Neural cell (in vitro differentiated cells): ENCODE results near the gene RNF157. TPM values are rescaled to one million over a fixed set of nuclear protein-coding genes. Genes with fewer than 3 reads are reported as not detected.

Experiments used
- H2AFZ ChIP-seq: fragments of 200-600, 300-800 bp; sonication (generic), shearing (Covaris generic); 2 replicates; pipeline ENCODE4 v1.6.0; 2014; ENCODE audit warnings: low read depth, mild to moderate bottlenecking, antibody characterized with exemption, low read length, moderate library complexity
- H3F3A ChIP-seq: fragments of 200-600 bp; shearing (Covaris generic); 2 replicates; pipeline ENCODE4 v1.6.1; 2016; ENCODE audit warnings: mild to moderate bottlenecking, moderate library complexity, mixed read lengths, antibody characterized with exemption, low read length; ENCODE audit not compliant: insufficient read depth, poor library complexity, severe bottlenecking
- H3K27ac ChIP-seq: fragments of 200-600, 300-800 bp; sonication (generic), shearing (Covaris generic); 2 replicates; pipeline ENCODE4 v1.5.1; 2014; ENCODE audit warnings: mild to moderate bottlenecking, low read length, moderate library complexity
- H3K27me3 ChIP-seq: fragments of 300-800, 200-600 bp; sonication (generic), shearing (Covaris generic); 2 replicates; pipeline ENCODE4 v1.6.0; 2014; ENCODE audit warnings: mild to moderate bottlenecking, low read depth, low read length, moderate library complexity; ENCODE audit not compliant: insufficient read depth
- H3K36me3 ChIP-seq: fragments of 300-800, 200-600 bp; sonication (generic), shearing (Covaris generic); 2 replicates; pipeline ENCODE4 v1.5.1; 2014; ENCODE audit warnings: mild to moderate bottlenecking, antibody characterized with exemption, low read length, moderate library complexity; ENCODE audit not compliant: insufficient read depth
- H3K4me2 ChIP-seq: fragments of 300-800, 200-600 bp; sonication (generic), shearing (Covaris generic); 2 replicates; pipeline ENCODE4 v1.6.0; 2014; ENCODE audit warnings: mild to moderate bottlenecking, low read length
- H3K4me3 ChIP-seq: fragments of 300-800, 200-600 bp; sonication (generic), shearing (Covaris generic); 2 replicates; pipeline ENCODE4 v1.5.1; 2014; ENCODE audit warnings: mild to moderate bottlenecking, low read length, moderate library complexity
- H3K79me2 ChIP-seq: fragments of 200-600 bp; shearing (Covaris generic); replicated peaks from 2 replicates; pipeline ENCODE4 v1.6.0; 2014; ENCODE audit warnings: mild to moderate bottlenecking, low read length, moderate library complexity; ENCODE audit not compliant: insufficient read depth
- H3K9ac ChIP-seq: fragments of 300-800, 200-600 bp; sonication (generic), shearing (Covaris generic); 2 replicates; pipeline ENCODE4 v1.6.1; 2016; ENCODE audit warnings: mild to moderate bottlenecking, low read length, mixed read lengths
- H3K9me2 ChIP-seq: fragments of 200-600 bp; shearing (Covaris generic); 2 replicates; pipeline ENCODE4 v1.6.1; 2016; ENCODE audit warnings: mild to moderate bottlenecking, low read length, mixed read lengths; ENCODE audit not compliant: insufficient read depth
- H3K9me3 ChIP-seq: fragments of 200-600, 300-800 bp; sonication (generic), shearing (Covaris generic); 2 replicates; pipeline ENCODE4 v1.6.1; 2016; ENCODE audit warnings: mild to moderate bottlenecking, mixed run types, low read length, moderate library complexity, mixed read lengths
- H4K20me1 ChIP-seq: fragments of 200-600 bp; shearing (Covaris generic); 2 replicates; pipeline ENCODE4 v1.6.1; 2016; ENCODE audit warnings: mild to moderate bottlenecking, mixed run types; ENCODE audit not compliant: insufficient read depth
- CTCF ChIP-seq: fragments of 450-650 bp; IDR thresholded peaks from 2 replicates; pipeline ENCODE4 v1.5.1; 2014; ENCODE audit warnings: antibody characterized with exemption, mild to moderate bottlenecking, moderate library complexity; ENCODE audit not compliant: poor library complexity, severe bottlenecking
- EP300 ChIP-seq: fragments of 450-650 bp; conservative IDR thresholded peaks from 2 replicates; pipeline ENCODE4 v1.6.1; 2014; ENCODE audit warnings: antibody characterized with exemption, mild to moderate bottlenecking, moderate library complexity; ENCODE audit not compliant: poor library complexity, severe bottlenecking
- EZH2 ChIP-seq: fragments of 200-600, 300-800 bp; shearing (Covaris generic), sonication (generic); IDR thresholded peaks from 2 replicates; pipeline ENCODE4 v1.6.1; 2014; ENCODE audit warnings: antibody characterized with exemption, low read length, borderline replicate concordance, mild to moderate bottlenecking; ENCODE audit not compliant: insufficient read depth, poor library complexity, severe bottlenecking
- MXI1 ChIP-seq: fragments of 450-650 bp; conservative IDR thresholded peaks from 2 replicates; pipeline ENCODE4 v1.6.1; 2014; ENCODE audit warnings: antibody characterized with exemption, mild to moderate bottlenecking; ENCODE audit not compliant: poor library complexity, severe bottlenecking
- POLR2AphosphoS5 ChIP-seq: IDR thresholded peaks from 2 replicates; pipeline ENCODE4 v1.6.1; 2012
- RAD21 ChIP-seq: fragments of 450-650 bp; conservative IDR thresholded peaks from 2 replicates; pipeline ENCODE4 v1.6.1; 2014; ENCODE audit warnings: antibody characterized with exemption, mild to moderate bottlenecking, moderate library complexity
- REST ChIP-seq: IDR thresholded peaks from 2 replicates; pipeline ENCODE4 v1.6.1; 2012; ENCODE audit warnings: borderline replicate concordance
- SMC3 ChIP-seq: fragments of 450-650 bp; conservative IDR thresholded peaks from 2 replicates; pipeline ENCODE4 v1.6.1; 2014; ENCODE audit warnings: antibody characterized with exemption, mild to moderate bottlenecking, moderate library complexity; ENCODE audit not compliant: poor library complexity
- TAF1 ChIP-seq: IDR thresholded peaks from 2 replicates; pipeline ENCODE4 v1.6.1; 2012; ENCODE audit warnings: low read depth
- polyA plus RNA-seq: library from polyadenylated mRNA; depleted of rRNA; stranded (reverse); fragments of >200 nt; gene quantifications from 2 replicates; pipeline ENCODE4 v1.2.3, GENCODE V29; 2014

The RNF157 gene
- polyA plus RNA-seq, 1 donor from 2014 or later, result 15.9 TPM

DNA sequence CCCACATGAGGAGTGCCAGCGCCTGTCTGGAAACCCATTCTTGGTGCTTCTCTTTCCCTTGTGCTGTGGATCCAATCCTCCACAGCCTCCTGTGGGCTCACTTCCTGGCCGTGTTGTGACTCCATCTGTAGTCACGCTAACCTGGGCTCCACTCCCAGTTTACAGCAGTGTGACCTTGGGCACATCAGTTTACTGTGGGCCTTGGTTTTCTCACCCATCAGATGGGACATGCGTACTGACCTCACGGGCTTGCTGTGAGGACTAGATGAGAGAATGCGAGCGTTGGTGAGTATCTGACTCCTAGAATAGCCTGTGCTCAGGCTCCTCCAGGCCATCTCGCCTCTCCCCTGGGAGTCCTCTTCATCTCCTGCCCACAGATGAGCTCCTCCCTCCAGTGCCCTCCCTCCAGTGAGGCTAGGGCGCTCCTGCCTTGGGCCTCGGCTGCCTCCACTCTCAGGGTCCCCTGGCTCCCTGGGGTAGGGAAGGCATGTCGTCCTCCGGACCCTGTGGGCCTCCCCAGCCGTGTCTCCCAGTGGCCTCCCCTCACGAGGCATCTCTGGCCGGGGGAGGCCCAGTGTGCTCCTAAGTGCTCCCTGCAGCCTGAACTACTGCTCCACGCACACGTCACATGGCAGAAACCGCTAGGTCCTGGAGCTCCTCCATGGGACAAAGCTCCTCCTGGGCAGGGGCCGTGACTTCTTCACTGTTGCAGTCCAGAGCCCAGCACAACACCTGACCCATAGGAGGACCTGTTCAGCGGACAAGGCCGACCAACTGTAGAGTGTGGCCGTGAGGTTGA lies 94.0 kb downstream of the RNF157 start:
- Histone ChIP-seq H3K79me2 (no peaks in the 10 kb centered on the region), H3K36me3 (no peaks in the 10 kb centered on the region), H3K9ac (no peak overlapping the region), H2AFZ (no peak overlapping the region), H4K20me1 (no peaks in the 10 kb centered on the region), H3K4me3 (no peak overlapping the region), H3K9me3 (no peaks in the 10 kb centered on the region), H3K9me2 (no peaks in the 10 kb centered on the region), H3F3A (no peaks in the 10 kb centered on the region), H3K27me3 (no peaks in the 10 kb centered on the region), H3K4me2 (no peak overlapping the region), H3K27ac (no peak overlapping the region)
- no peak for TF ChIP-seq EZH2
- no peak for TF ChIP-seq REST
- no peak for TF ChIP-seq SMC3
- no peak for TF ChIP-seq EP300
- TF ChIP-seq RAD21, result no peak
- TF ChIP-seq POLR2AphosphoS5, result no peak
- TF ChIP-seq MXI1, result no peak
- TF ChIP-seq TAF1, result no peak
- no peak for TF ChIP-seq CTCF

- Histone ChIP-seq H3K79me2 (no peaks in the 10 kb centered on the region), H3K9ac (no peak overlapping the region), H3K4me2 (no peak overlapping the region), H3K9me3 (no peaks in the 10 kb centered on the region), H4K20me1 (no peaks in the 10 kb centered on the region), H3K27me3 (peaks cover 6% of the 10 kb centered on the region), H3K9me2 (no peaks in the 10 kb centered on the region), H2AFZ (no peak overlapping the region), H3K27ac (no peak overlapping the region), H3F3A (no peaks in the 10 kb centered on the region), H3K4me3 (no peak overlapping the region), H3K36me3 (no peaks in the 10 kb centered on the region)
- TF ChIP-seq CTCF (no peak), SMC3 (no peak), POLR2AphosphoS5 (no peak), EZH2 (no peak), RAD21 (no peak), REST (no peak), TAF1 (no peak), EP300 (no peak), MXI1 (no peak)
Observed at GRCh38 chr17:76145231-76146052, 94.9 kb downstream of the RNF157 start.
